Glutamatergic neuron (in vitro differentiated cells): ENCODE measurements around the gene RSAD2. TPM values are rescaled to one million over a fixed set of nuclear protein-coding genes. Genes with fewer than 3 reads are reported as not detected.

Source experiments
- DNase-seq: peaks from one replicate; pipeline ENCODE4 v3.0.0; 2022
- H3K27ac Mint-ChIP-seq: one replicate; pipeline ENCODE4 v1.8.0; 2020; ENCODE audit warnings: mild to moderate bottlenecking, mixed read lengths, inconsistent platforms; ENCODE audit not compliant: unreplicated experiment
- H3K27me3 Mint-ChIP-seq: one replicate; pipeline ENCODE4 v1.8.0; 2020; ENCODE audit warnings: mild to moderate bottlenecking, moderate library complexity, mixed read lengths, inconsistent platforms; ENCODE audit not compliant: unreplicated experiment
- H3K36me3 Mint-ChIP-seq: one replicate; pipeline ENCODE4 v1.8.0; 2020; ENCODE audit warnings: mild to moderate bottlenecking, mixed read lengths, inconsistent platforms; ENCODE audit not compliant: unreplicated experiment
- H3K4me1 Mint-ChIP-seq: one replicate; pipeline ENCODE4 v1.8.0; 2020; ENCODE audit warnings: mild to moderate bottlenecking, low read depth, mixed read lengths, inconsistent platforms; ENCODE audit not compliant: unreplicated experiment
- H3K4me3 Mint-ChIP-seq: one replicate; pipeline ENCODE4 v1.8.0; 2020; ENCODE audit warnings: mild to moderate bottlenecking, mixed read lengths, inconsistent platforms; ENCODE audit not compliant: unreplicated experiment
- H3K9me3 Mint-ChIP-seq: one replicate; pipeline ENCODE4 v1.8.0; 2020; ENCODE audit warnings: mild to moderate bottlenecking, moderate library complexity, mixed read lengths, inconsistent platforms; ENCODE audit not compliant: unreplicated experiment
- CTCF ChIP-seq: fragments of 200-600 bp; sonication (generic); IDR thresholded peaks from one replicate; pipeline ENCODE4 v1.5.0; 2021; ENCODE audit not compliant: partially characterized antibody, unreplicated experiment
- total RNA-seq: library from RNA; stranded (reverse); fragmentation: NEBNext Ultra II Directional; extraction: Animal tissue kit (Norgen Biotek cat#: 25700); gene quantifications from one replicate; pipeline ENCODE4 v1.2.1, GENCODE V29; 2021; ENCODE audit not compliant: unreplicated experiment

The RSAD2 gene
- total RNA-seq, 1 donor from 2014 or later = not detected

- H3K9me3 Mint-ChIP-seq = peaks cover 15% of the 10 kb centered on the region
Measured at GRCh38 chr2:6863792-6864191, 13.8 kb upstream of the RSAD2 start.

GRCh38 chr2:6864231-6864754 lies 13.3 kb upstream of the RSAD2 start:
- H3K36me3 Mint-ChIP-seq = peaks cover 12% of the 10 kb centered on the region
- peaks cover 14% of the 10 kb centered on the region for H3K27me3 Mint-ChIP-seq
- TF ChIP-seq CTCF = no peak
- H3K4me3 Mint-ChIP-seq = peak overlapping the region; percentile 81
- DNase-seq = no peak
- H3K9me3 Mint-ChIP-seq = peaks cover 12% of the 10 kb centered on the region
- H3K27ac Mint-ChIP-seq = peak overlapping the region; percentile 17
- H3K4me1 Mint-ChIP-seq = peaks cover 12% of the 10 kb centered on the region

More at GRCh38 chr2:6863792-6864191, 13.8 kb upstream of the RSAD2 start:
- Mint-ChIP-seq H3K27ac (no peak overlapping the region), H3K4me3 (no peak overlapping the region), H3K27me3 (peaks cover 14% of the 10 kb centered on the region), H3K36me3 (peaks cover 15% of the 10 kb centered on the region), H3K4me1 (peaks cover 12% of the 10 kb centered on the region)
- DNase-seq = peak; percentile 68
- TF ChIP-seq CTCF = no peak

GRCh38 chr2:6864923-6865345 lies 12.6 kb upstream of the RSAD2 start:
- peaks cover 12% of the 10 kb centered on the region for H3K9me3 Mint-ChIP-seq
- TF ChIP-seq CTCF = no peak
- no peak for DNase-seq
- peaks cover 12% of the 10 kb centered on the region for H3K4me1 Mint-ChIP-seq
- peaks cover 12% of the 10 kb centered on the region for H3K36me3 Mint-ChIP-seq
- peaks cover 14% of the 10 kb centered on the region for H3K27me3 Mint-ChIP-seq
- H3K27ac Mint-ChIP-seq = peak overlapping the region; percentile 17
- no peak overlapping the region for H3K4me3 Mint-ChIP-seq

GRCh38 chr2:6865346-6866274 lies 12.0 kb upstream of the RSAD2 start, which contains the start of gene CMPK2:
CMPK2 (minus strand) TSS chr2:6865907; CDS start chr2:6865696, 211 bp downstream.
- peak; percentile 41 for TF ChIP-seq CTCF
- Mint-ChIP-seq H3K36me3 (peaks cover 5% of the 10 kb centered on the region), H3K9me3 (peaks cover 10% of the 10 kb centered on the region), H3K27me3 (peaks cover 14% of the 10 kb centered on the region), H3K27ac (peak within 1 kb of the TSS; percentile 25), H3K4me3 (peak within 1 kb of the TSS; percentile 96), H3K4me1 (peaks cover 12% of the 10 kb centered on the region)
- peak; percentile 67 for DNase-seq
